Heart left ventricle (tissue), 16 donors: ENCODE data around the gene DIS3L2. TPM values are rescaled to one million over a fixed set of nuclear protein-coding genes. Genes with fewer than 3 reads are reported as not detected.
A peak's percentile ranks its signal among the peaks of the same experiment; 100 is the strongest.
"Not testable (repeated sequence)": the region's sequence is repeated elsewhere in the genome, so short reads cannot be mapped to it uniquely, and the experiment has no call there.

Source experiments
- ATAC-seq, 4 donors: fragments of 200-7000 bp; cut with Tn5 transposase; one replicate each; pipeline ENCODE4 v1.9.1; 2020 to 2022; ENCODE audit warnings: moderate library complexity in 4 of 4, mild to moderate bottlenecking in 3 of 4, moderate number of reproducible peaks in 1 of 4
- DNase-seq, 5 donors: peaks; one replicate each; pipeline ENCODE4 v3.0.0-alpha.2; 2020
- H3K27ac ChIP-seq, 12 donors: fragments of 200-600 bp; sonication (generic) in 4 of 12; one replicate each; pipeline versions ENCODE4 v1.5.0 to v1.8.0; 2016 to 2022; ENCODE audit warnings: mild to moderate bottlenecking in 2 of 12
- H3K27me3 ChIP-seq, 9 donors: fragments of 200-600 bp; sonication (generic) in 2 of 9; one replicate each; pipeline versions ENCODE4 v1.5.1 to v1.8.0; 2016 to 2022; ENCODE audit warnings: mild to moderate bottlenecking in 3 of 9
- H3K36me3 ChIP-seq, 9 donors: fragments of 200-600 bp; sonication (generic) in 2 of 9; one replicate each; pipeline versions ENCODE4 v1.5.0 to v1.8.0; 2018 to 2022; ENCODE audit warnings: mild to moderate bottlenecking in 2 of 9
- H3K4me1 ChIP-seq, 12 donors: fragments of 200-600 bp; sonication (generic) in 4 of 12; one replicate each; pipeline versions ENCODE4 v1.5.0 to v1.8.0; 2016 to 2022; ENCODE audit warnings: mild to moderate bottlenecking in 3 of 12
- H3K4me3 ChIP-seq, 12 donors: fragments of 200-600 bp; sonication (generic) in 4 of 12; one replicate each; pipeline versions ENCODE4 v1.5.0 to v1.8.0; 2017 to 2022; ENCODE audit warnings: mild to moderate bottlenecking in 9 of 12, moderate library complexity in 4 of 12
- H3K9me3 ChIP-seq, 12 donors: fragments of 200-600 bp; sonication (generic) in 4 of 12; one replicate each; pipeline versions ENCODE4 v1.5.0 to v1.8.0; 2016 to 2022; ENCODE audit warnings: mild to moderate bottlenecking in 1 of 12
- CTCF ChIP-seq, 12 donors: fragments of 200-600 bp; sonication (generic) in 4 of 12; IDR thresholded peaks; one replicate each; pipeline versions ENCODE4 v1.5.0 to v1.8.0; 2018 to 2022; ENCODE audit warnings: antibody characterized with exemption in 12 of 12, mild to moderate bottlenecking in 5 of 12
- POLR2A ChIP-seq, 2 donors: fragments of 450-650 bp; IDR thresholded peaks; one replicate each; pipeline ENCODE4 v1.6.1; 2017; ENCODE audit warnings: antibody characterized with exemption in 2 of 2, mild to moderate bottlenecking in 2 of 2, moderate library complexity in 2 of 2
- WGBS, 4 donors: extraction: QIAGEN DNeasy Blood & Tissue Kit in 2 of 4; methylation state at CpG; one replicate each; pipeline versions ENCODE4 v1.1.5 to v1.1.7; 2013 to 2018; 5-methylcytosine and 5-hydroxymethylcytosine counted together
- intact Hi-C, 10 donors: fragments of 100-400 bp; cut with DNase I; formaldehyde crosslinking; loops; one replicate each; pipeline versions ENCODE4 v1.11.1 to v1.14.2; 2022
- polyA plus RNA-seq, 2 donors: library from polyadenylated mRNA; stranded (reverse); fragments of 200-250 nt; gene quantifications; one replicate each; pipeline ENCODE4 v1.2.3, GENCODE V29; 2013
- total RNA-seq, 9 donors: library from RNA; depleted of rRNA in 2 of 9; stranded (reverse); fragments of >200 nt in 2 of 9; fragmentation: NEBNext Ultra II Directional in 3 of 9; extraction: Animal tissue kit (Norgen Biotek cat#: 25700) in 3 of 9; gene quantifications; one replicate each; pipeline versions ENCODE4 v1.1.0 to v1.2.4, GENCODE V29; 2016 to 2023
- donor health status: ischemic (EF 13 %, LVEDD 7.1; RV severe dilation, severe dysfunction).
- donor health status: healthy with polysubstance abuse.
- donor health status: DM: no; HTN: yes; CAD: no.
- donor health status: DM: no; HTN: no; CAD: no.
- donor health status: ischemic (EF 25% LVEDD 6.9; RV normal size, moderate dysfunction).
- donor health status: ischemic (EF 25% LVEDD 5.7; RV mildly dilated, moderate dysfunction).
- donor health status: healthy.
- donor health status: DM: yes; HTN: yes; CAD: no.
- donor health status: ischemic (EF 35%, LVEDD 5.7; RV mildly dilated, moderate dysfunction).
- donor health status: nonischemic (EF 11% LVEDD 7.7; RV severe dilation, severe dysfunction).
- donor health status: DM: yes; HTN: yes; CAD: no.
- donor health status: PGD.
- donor health status: ischemic (EF 29% LVEDD 5.4; RV normal size, mild dysfunction).
- donor health status: nonischemic (EF 23%, LVEDD 6.1; RV moderate dilation, normal function).

Gene DIS3L2
- total and polyA plus RNA-seq, 11 donors, result 12.4 to 27.3 (median 21.8) TPM

DNA sequence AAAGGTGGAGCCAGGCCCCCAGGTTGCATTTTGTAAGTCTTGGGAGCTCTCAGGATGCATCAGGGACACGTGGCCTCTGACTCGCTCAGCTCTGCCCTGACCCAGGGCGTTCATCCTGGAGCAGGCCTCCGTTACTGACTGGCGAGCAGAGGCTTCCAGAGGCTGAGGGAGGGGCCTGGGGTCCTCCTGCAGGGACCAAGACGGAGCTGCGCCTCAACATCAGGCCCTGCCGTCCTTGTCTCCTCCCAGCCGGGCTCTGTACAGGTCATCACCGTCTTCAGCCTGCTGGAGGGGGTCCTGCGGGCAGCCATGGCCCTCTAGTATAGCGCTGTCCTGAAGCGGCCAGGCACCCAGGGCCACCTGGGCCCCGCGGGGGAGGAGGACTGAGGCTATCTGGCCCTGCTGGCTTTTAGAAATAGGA, 406.8 kb downstream of the DIS3L2 start:
- intact Hi-C loops, result no loop called here
- DNase-seq, result no peak
- 73 to 90% (median 88%) methylated on average over 11 to 15 of the region's 15 CpGs for WGBS, 4 donors

DNA sequence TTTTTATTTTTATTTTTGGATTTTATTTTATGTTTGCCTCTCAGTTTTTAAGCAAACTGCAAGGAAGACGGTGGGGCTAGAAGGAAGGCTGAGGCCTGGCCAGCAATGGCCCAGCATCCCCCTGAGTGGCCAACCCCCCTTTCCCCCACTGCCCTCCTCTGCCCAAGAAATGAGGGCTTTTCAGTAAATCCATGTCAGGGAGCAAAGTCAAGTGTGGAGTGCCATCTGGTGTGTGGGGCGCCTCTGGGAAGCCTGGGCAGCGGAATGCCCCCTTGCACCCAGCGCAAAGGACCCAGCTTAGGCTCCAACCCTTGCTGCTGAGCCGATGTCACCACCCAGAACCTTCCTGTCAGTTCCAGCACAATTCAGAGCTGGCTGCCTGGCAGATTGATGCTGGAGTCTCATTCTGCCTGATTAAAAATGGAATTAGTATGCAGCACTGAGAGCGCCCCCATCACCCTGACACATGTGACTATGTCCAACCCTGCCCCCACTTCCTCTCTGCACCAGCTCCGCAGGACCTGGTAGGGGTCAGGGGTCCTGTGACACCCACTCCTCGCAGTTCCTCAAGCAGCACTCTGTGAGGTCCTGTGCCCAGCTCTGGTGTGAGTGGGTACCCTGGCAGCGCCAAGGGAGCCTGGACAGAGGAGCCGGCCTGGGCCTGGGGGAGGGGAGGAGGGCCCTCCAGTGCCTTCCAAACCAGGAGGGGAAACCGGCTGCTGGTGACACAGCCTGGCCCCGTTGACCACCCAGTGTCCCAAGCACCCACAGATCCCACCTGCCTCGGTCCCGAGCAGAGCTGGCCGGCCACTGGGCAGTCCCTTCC, 407.8 kb downstream of the DIS3L2 start:
- no peak for ATAC-seq
- H3K36me3 ChIP-seq, result no peaks in the 10 kb centered on the region
- WGBS, 4 donors, result 74 to 88% (median 80%) methylated on average over 5 to 15 of the region's 15 CpGs
- intact Hi-C loops, result no loop called here
- no peak overlapping the region for H3K4me3 ChIP-seq
- no peak for TF ChIP-seq CTCF (IDR thresholded peaks at IDR 0.05)
- no peak for TF ChIP-seq POLR2A (IDR thresholded peaks at IDR 0.05)
- no peaks in the 10 kb centered on the region for H3K9me3 ChIP-seq
- no peaks in the 10 kb centered on the region for H3K27me3 ChIP-seq
- no peak overlapping the region for H3K27ac ChIP-seq
- DNase-seq, result peak in 1 of 5 donors; percentile 40
- H3K4me1 ChIP-seq, result no peaks in the 10 kb centered on the region

More for the DNA sequence above, 406.8 kb downstream of the DIS3L2 start:
- H3K9me3 ChIP-seq, result no peaks in the 10 kb centered on the region
- H3K4me3 ChIP-seq, result no peak overlapping the region
- TF ChIP-seq POLR2A (IDR thresholded peaks at IDR 0.05), result no peak
- no peak for TF ChIP-seq CTCF (IDR thresholded peaks at IDR 0.05)
- H3K27me3 ChIP-seq, result no peaks in the 10 kb centered on the region
- peaks cover 0 to 7% (median 0%) of the 10 kb centered on the region in 12 donors for H3K4me1 ChIP-seq
- no peaks in the 10 kb centered on the region for H3K36me3 ChIP-seq
- ATAC-seq, result no peak
- no peak overlapping the region for H3K27ac ChIP-seq

DNA sequence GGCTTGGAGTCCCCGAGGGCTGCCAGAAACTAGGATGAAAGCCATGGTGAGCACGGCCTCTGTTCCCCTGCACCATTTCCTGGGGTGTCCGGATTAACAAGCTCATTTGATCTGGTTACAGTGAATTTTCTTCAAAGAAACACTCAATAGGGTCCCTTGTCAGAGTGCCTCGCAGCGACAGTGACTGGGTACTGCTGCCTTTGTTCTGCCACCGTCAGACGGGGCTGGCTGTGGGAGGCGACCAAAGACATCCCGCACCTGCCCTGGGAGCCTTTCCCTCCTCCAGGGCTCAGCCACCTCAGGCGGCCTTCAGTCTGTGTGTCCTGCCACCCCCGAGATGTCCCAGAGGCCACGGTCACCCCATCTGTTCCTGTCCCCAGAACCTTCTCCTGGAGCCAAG, 408.5 kb downstream of the DIS3L2 start:
- ATAC-seq, H3K36me3 ChIP-seq, H3K4me3 ChIP-seq, H3K9me3 ChIP-seq, intact Hi-C loops, DNase-seq, H3K27ac ChIP-seq, H3K4me1 ChIP-seq, H3K27me3 ChIP-seq: not testable (repeated sequence)
- 17 to 30% (median 23%) methylated on average over 3 to 10 of the region's 12 CpGs for WGBS, 4 donors

DNA sequence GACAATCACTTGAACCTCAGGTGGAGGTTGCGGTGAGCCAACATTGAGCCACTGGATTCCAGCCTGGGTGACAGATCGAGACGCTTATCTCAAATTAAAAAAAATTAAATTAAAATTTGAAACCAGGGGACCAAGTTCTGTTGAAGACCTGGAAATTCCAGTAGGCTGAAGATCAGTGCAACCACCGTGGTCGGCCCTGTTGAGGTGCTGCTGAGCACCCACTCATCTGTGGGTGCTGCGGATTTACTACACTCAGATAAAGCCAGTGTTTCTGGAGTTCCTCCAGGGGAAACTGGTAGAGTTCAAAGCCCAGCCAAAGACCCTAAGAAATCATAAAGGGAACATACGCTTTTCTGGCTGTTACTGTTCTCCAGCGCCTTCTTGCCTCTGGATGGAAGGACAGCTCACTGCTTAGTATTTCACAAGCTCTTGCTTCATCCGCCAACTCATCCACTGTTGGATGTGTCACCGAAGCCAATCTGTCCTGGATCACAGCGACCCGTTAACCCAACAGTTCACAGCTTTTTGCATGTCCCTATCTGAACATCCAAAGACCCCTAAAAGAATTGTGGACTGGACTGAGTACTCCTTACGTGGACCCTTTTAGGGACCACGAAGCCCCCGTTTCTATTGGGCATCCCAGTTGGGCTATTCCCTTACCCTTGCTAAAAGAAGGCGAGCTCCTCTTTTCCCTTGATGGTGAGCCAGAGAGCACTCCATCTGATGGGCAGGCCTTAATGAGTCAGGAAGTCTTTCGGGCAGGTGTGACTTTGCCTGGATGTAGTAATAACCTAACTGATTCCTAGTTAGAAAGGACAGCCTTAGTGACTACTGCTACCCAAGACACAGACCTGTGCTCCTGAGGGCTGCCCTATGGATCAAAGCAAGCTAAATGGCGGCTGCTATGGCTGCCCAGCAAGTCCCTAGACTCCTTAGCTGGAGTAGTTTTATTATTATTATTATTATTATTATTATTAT, 411.0 kb downstream of the DIS3L2 start:
- Histone ChIP-seq H3K9me3 (no peaks in the 10 kb centered on the region), H3K36me3 (no peaks in the 10 kb centered on the region), H3K4me3 (no peak overlapping the region), H3K27ac (no peak overlapping the region), H3K27me3 (peaks cover 0 to 9% (median 0%) of the 10 kb centered on the region in 9 donors), H3K4me1 (no peaks in the 10 kb centered on the region)
- DNase-seq (peak in 1 of 5 donors; percentile 4), ATAC-seq (no peak)
- intact Hi-C loops, result no loop called here
- 86 to 94% (median 93%) methylated on average over 18 of the region's 18 CpGs for WGBS, 4 donors
- TF ChIP-seq POLR2A (IDR thresholded peaks at IDR 0.05) (no peak), CTCF (IDR thresholded peaks at IDR 0.05) (no peak)
